HEK293 (cell line): Measurements from ENCODE around the gene CDR2L.

Experiments used
- ATF2 ChIP-seq: fragments of 450-650 bp; formaldehyde crosslinking; IDR thresholded peaks from 2 replicates; pipeline ENCODE4 v1.5.1; 2016; ENCODE audit warnings: missing biosample characterization, missing genetic modification characterization, low read depth
- GLI2 ChIP-seq: fragments of 450-650 bp; formaldehyde crosslinking; IDR thresholded peaks from 2 replicates; pipeline ENCODE4; 2017; ENCODE audit warnings: missing biosample characterization, missing genetic modification characterization, low read depth, borderline replicate concordance
- GLI4 ChIP-seq: fragments of 450-650 bp; formaldehyde crosslinking; IDR thresholded peaks from 2 replicates; pipeline ENCODE4 v1.5.1; 2016; ENCODE audit warnings: missing biosample characterization, missing genetic modification characterization
- GLIS2 ChIP-seq: fragments of 450-650 bp; formaldehyde crosslinking; IDR thresholded peaks from 2 replicates; pipeline ENCODE4 v1.5.1; 2016; ENCODE audit warnings: missing biosample characterization, missing genetic modification characterization
- MEIS1 ChIP-seq: sonication (generic); formaldehyde crosslinking; IDR thresholded peaks from 2 replicates; pipeline ENCODE4 v1.8.1; 2022; ENCODE audit warnings: missing genetic modification reagents, mild to moderate bottlenecking, borderline replicate concordance
- MYNN ChIP-seq: fragments of 450-650 bp; formaldehyde crosslinking; IDR thresholded peaks from 2 replicates; pipeline ENCODE4 v1.5.1; 2016; ENCODE audit warnings: missing biosample characterization, missing genetic modification characterization, borderline replicate concordance
- PBX3 ChIP-seq: sonication (generic); formaldehyde crosslinking; IDR thresholded peaks from 2 replicates; pipeline ENCODE4 v1.8.1; 2022; ENCODE audit warnings: mild to moderate bottlenecking, moderate library complexity, missing genetic modification reagents
- SCRT1 ChIP-seq: fragments of 450-650 bp; formaldehyde crosslinking; IDR thresholded peaks from 2 replicates; pipeline ENCODE4 v1.5.1; 2016; ENCODE audit warnings: missing biosample characterization, missing genetic modification characterization, borderline replicate concordance
- SP2 ChIP-seq: fragments of 450-650 bp; formaldehyde crosslinking; IDR thresholded peaks from 2 replicates; pipeline ENCODE4 v1.5.1; 2016; ENCODE audit warnings: missing biosample characterization, missing genetic modification characterization
- TCF7L2 ChIP-seq: IDR thresholded peaks from 2 replicates; pipeline ENCODE4 v1.6.1; 2011; ENCODE audit warnings: low read depth, mild to moderate bottlenecking, inconsistent platforms, low read length, moderate library complexity, borderline replicate concordance
- YY2 ChIP-seq: fragments of 450-650 bp; formaldehyde crosslinking; IDR thresholded peaks from 2 replicates; pipeline ENCODE4 v1.5.1; 2016; ENCODE audit warnings: missing biosample characterization, missing genetic modification characterization
- ZFP3 ChIP-seq: fragments of 450-650 bp; formaldehyde crosslinking; IDR thresholded peaks from 2 replicates; pipeline ENCODE4 v1.5.1; 2016; ENCODE audit warnings: low read depth, missing biosample characterization, missing genetic modification characterization
- ZIC2 ChIP-seq: fragments of 450-650 bp; formaldehyde crosslinking; IDR thresholded peaks from 2 replicates; pipeline ENCODE4 v1.5.1; 2016; ENCODE audit warnings: missing biosample characterization, missing genetic modification characterization
- ZNF138 ChIP-seq: fragments of 450-650 bp; formaldehyde crosslinking; IDR thresholded peaks from 2 replicates; pipeline ENCODE4 v1.5.1; 2016; ENCODE audit warnings: missing biosample characterization, missing genetic modification characterization, borderline replicate concordance
- ZNF155 ChIP-seq: fragments of 450-650 bp; formaldehyde crosslinking; IDR thresholded peaks from 2 replicates; pipeline ENCODE4 v1.5.1; 2016; ENCODE audit warnings: missing biosample characterization, missing genetic modification characterization
- ZNF184 ChIP-seq: fragments of 450-650 bp; IDR thresholded peaks from 2 replicates; pipeline ENCODE4 v1.5.1; 2018; ENCODE audit warnings: missing biosample characterization, mild to moderate bottlenecking, missing genetic modification characterization
- ZNF19 ChIP-seq: fragments of 450-650 bp; formaldehyde crosslinking; IDR thresholded peaks from 2 replicates; pipeline ENCODE4; 2016; ENCODE audit warnings: missing biosample characterization, missing genetic modification characterization, low read depth
- ZNF2 ChIP-seq: fragments of 450-650 bp; formaldehyde crosslinking; IDR thresholded peaks from 2 replicates; pipeline ENCODE4 v1.5.1; 2016; ENCODE audit warnings: missing biosample characterization, missing genetic modification characterization
- ZNF221 ChIP-seq: fragments of 450-650 bp; formaldehyde crosslinking; IDR thresholded peaks from 2 replicates; pipeline ENCODE4 v1.5.1; 2017; ENCODE audit warnings: missing biosample characterization, missing genetic modification characterization, borderline replicate concordance
- ZNF239 ChIP-seq: fragments of 450-650 bp; formaldehyde crosslinking; IDR thresholded peaks from 2 replicates; pipeline ENCODE4 v1.5.1; 2016; ENCODE audit warnings: missing biosample characterization, missing genetic modification characterization
- ZNF324 ChIP-seq: fragments of 450-650 bp; formaldehyde crosslinking; IDR thresholded peaks from 2 replicates; pipeline ENCODE4 v1.5.1; 2016; ENCODE audit warnings: missing biosample characterization, missing genetic modification characterization
- ZNF354C ChIP-seq: fragments of 450-650 bp; formaldehyde crosslinking; IDR thresholded peaks from 2 replicates; pipeline ENCODE4 v1.5.1; 2016; ENCODE audit warnings: missing biosample characterization, missing genetic modification characterization, low read depth, borderline replicate concordance
- ZNF394 ChIP-seq: fragments of 450-650 bp; formaldehyde crosslinking; IDR thresholded peaks from 2 replicates; pipeline ENCODE4 v1.5.1; 2016; ENCODE audit warnings: missing biosample characterization, missing genetic modification characterization, mild to moderate bottlenecking, moderate library complexity, borderline replicate concordance
- ZNF473 ChIP-seq: fragments of 450-650 bp; formaldehyde crosslinking; IDR thresholded peaks from 2 replicates; pipeline ENCODE4 v1.5.1; 2017; ENCODE audit warnings: missing biosample characterization, missing genetic modification characterization
- ZNF488 ChIP-seq: fragments of 450-650 bp; formaldehyde crosslinking; IDR thresholded peaks from 2 replicates; pipeline ENCODE4 v1.5.1; 2016; ENCODE audit warnings: missing biosample characterization, missing genetic modification characterization
- ZNF660 ChIP-seq: fragments of 450-650 bp; IDR thresholded peaks from 2 replicates; pipeline ENCODE4 v1.5.1; 2018; ENCODE audit warnings: missing biosample characterization, mild to moderate bottlenecking, missing genetic modification characterization
- ZNF664 ChIP-seq: fragments of 450-650 bp; formaldehyde crosslinking; IDR thresholded peaks from 2 replicates; pipeline ENCODE4 v1.5.1; 2016; ENCODE audit warnings: missing biosample characterization, missing genetic modification characterization
- ZNF707 ChIP-seq: fragments of 450-650 bp; formaldehyde crosslinking; IDR thresholded peaks from 2 replicates; pipeline ENCODE4 v1.5.1; 2016; ENCODE audit warnings: missing biosample characterization, missing genetic modification characterization
- ZNF76 ChIP-seq: fragments of 450-650 bp; formaldehyde crosslinking; IDR thresholded peaks from 2 replicates; pipeline ENCODE4; 2016; ENCODE audit warnings: low read depth, missing biosample characterization, missing genetic modification characterization, borderline replicate concordance
- ZNF792 ChIP-seq: fragments of 450-650 bp; formaldehyde crosslinking; IDR thresholded peaks from 2 replicates; pipeline ENCODE4 v1.5.1; 2016; ENCODE audit warnings: missing biosample characterization, missing genetic modification characterization
- ZSCAN16 ChIP-seq: fragments of 450-650 bp; formaldehyde crosslinking; IDR thresholded peaks from 2 replicates; pipeline ENCODE4 v1.5.1; 2016; ENCODE audit warnings: missing biosample characterization, missing genetic modification characterization
- TF ChIP-seq, protein P1 (sequence below): fragments of 450-650 bp; formaldehyde crosslinking; IDR thresholded peaks from 2 replicates; pipeline ENCODE4 v1.5.1; 2016; ENCODE audit warnings: missing biosample characterization, missing genetic modification characterization
- TF ChIP-seq, protein P2 (sequence below): fragments of 450-650 bp; formaldehyde crosslinking; IDR thresholded peaks from 2 replicates; pipeline ENCODE4 v1.5.1; 2016; ENCODE audit warnings: missing biosample characterization, missing genetic modification characterization
- TF ChIP-seq, protein P3 (sequence below): fragments of 450-650 bp; formaldehyde crosslinking; IDR thresholded peaks from 2 replicates; pipeline ENCODE4 v1.5.1; 2016; ENCODE audit warnings: missing biosample characterization, missing genetic modification characterization

The CDR2L gene

DNA sequence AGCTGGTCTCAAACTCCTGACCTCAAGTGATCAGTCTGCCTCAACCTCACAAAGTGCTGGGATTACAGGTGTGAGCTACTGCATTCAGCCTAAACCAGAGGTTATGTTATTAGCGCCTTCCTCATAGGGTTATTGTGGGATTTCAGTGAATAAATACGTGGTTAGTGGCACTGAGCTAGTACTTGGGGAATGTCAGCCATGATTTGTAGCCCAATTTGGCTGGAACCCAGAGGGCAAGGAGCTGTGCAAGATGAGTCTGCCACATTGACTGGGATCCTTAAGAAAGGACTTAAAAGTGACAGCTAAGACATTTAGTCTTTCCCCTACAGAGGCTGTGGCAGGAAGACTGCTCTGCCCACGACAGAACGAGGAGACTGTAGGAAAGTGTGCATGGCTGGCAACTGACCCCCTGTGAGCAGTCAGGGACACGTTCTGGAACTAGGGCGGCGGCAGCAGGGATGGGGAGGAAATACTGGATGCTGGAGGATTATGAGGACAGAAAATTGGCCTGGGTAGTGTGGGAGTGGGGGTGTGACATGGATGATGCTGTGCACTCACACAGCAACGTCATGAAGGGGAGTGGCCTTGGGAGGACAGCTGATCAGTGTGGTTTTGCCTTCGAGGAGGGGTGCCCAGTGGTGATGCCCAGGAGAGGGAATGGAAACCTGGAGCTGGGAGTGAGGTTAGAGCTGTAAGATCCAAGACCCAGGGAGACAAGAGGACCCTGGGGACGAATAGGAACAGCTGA, 44.7 kb downstream of the CDR2L start (continued):
- TF ChIP-seq ZNF76 (tag by site-specific recombination) (peak; percentile 55; the same call in 1 of the 2 replicates), ZNF394 (no peak), GLI2 (tag by site-specific recombination) (no peak), ZNF239 (no peak), SCRT1 (tag by site-specific recombination) (no peak), ZNF707 (tag by site-specific recombination) (no peak), ZNF324 (tag by site-specific recombination) (no peak; the same call in 1 of the 2 replicates), YY2 (tag by site-specific recombination) (no peak), ZNF155 (tag by site-specific recombination) (no peak), ZNF2 (0 out of 2 replicates have a peak, but pooled peaks have one; percentile 19), ZNF792 (no peak), SP2 (tag by site-specific recombination) (peak; percentile 58), ZNF473 (tag by site-specific recombination) (no peak), ZFP3 (tag by site-specific recombination) (no peak), ZNF488 (tag by site-specific recombination) (no peak), PBX3 (CRISPR knock-in tag) (no peak), ZIC2 (tag by site-specific recombination) (peak; percentile 61), ZNF354C (no peak), GLIS2 (tag by site-specific recombination) (peak; percentile 52), TCF7L2 (no peak), MYNN (tag by site-specific recombination) (no peak), MEIS1 (CRISPR knock-in tag) (no peak), ZNF138 (tag by site-specific recombination) (no peak), ZNF664 (peak; percentile 88), ZNF184 (tag by site-specific recombination) (no peak), GLI4 (tag by site-specific recombination) (no peak), ATF2 (tag by site-specific recombination) (peak; percentile 8; the same call in 1 of the 2 replicates), ZSCAN16 (tag by site-specific recombination) (no peak), ZNF19 (tag by site-specific recombination) (no peak), ZNF221 (tag by site-specific recombination) (no peak), ZNF660 (tag by site-specific recombination) (no peak)
- TF ChIP-seq, protein P1, sequence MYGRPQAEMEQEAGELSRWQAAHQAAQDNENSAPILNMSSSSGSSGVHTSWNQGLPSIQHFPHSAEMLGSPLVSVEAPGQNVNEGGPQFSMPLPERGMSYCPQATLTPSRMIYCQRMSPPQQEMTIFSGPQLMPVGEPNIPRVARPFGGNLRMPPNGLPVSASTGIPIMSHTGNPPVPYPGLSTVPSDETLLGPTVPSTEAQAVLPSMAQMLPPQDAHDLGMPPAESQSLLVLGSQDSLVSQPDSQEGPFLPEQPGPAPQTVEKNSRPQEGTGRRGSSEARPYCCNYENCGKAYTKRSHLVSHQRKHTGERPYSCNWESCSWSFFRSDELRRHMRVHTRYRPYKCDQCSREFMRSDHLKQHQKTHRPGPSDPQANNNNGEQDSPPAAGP = no peak
- TF ChIP-seq, protein P2, sequence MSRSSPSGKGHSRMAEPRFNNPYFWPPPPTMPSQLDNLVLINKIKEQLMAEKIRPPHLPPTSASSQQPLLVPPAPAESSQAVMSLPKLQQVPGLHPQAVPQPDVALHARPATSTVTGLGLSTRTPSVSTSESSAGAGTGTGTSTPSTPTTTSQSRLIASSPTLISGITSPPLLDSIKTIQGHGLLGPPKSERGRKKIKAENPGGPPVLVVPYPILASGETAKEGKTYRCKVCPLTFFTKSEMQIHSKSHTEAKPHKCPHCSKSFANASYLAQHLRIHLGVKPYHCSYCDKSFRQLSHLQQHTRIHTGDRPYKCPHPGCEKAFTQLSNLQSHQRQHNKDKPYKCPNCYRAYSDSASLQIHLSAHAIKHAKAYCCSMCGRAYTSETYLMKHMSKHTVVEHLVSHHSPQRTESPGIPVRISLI (tag by site-specific recombination) = no peak
- TF ChIP-seq, protein P3, sequence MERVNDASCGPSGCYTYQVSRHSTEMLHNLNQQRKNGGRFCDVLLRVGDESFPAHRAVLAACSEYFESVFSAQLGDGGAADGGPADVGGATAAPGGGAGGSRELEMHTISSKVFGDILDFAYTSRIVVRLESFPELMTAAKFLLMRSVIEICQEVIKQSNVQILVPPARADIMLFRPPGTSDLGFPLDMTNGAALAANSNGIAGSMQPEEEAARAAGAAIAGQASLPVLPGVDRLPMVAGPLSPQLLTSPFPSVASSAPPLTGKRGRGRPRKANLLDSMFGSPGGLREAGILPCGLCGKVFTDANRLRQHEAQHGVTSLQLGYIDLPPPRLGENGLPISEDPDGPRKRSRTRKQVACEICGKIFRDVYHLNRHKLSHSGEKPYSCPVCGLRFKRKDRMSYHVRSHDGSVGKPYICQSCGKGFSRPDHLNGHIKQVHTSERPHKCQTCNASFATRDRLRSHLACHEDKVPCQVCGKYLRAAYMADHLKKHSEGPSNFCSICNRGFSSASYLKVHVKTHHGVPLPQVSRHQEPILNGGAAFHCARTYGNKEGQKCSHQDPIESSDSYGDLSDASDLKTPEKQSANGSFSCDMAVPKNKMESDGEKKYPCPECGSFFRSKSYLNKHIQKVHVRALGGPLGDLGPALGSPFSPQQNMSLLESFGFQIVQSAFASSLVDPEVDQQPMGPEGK (tag by site-specific recombination) = peak; percentile 85
